ENCODE results near the gene CCM2.

Gene CCM2

GRCh38 chr7:45037876-45038275 lies 37.9 kb downstream of the CCM2 start:
- no peak for DNase-seq

GRCh38 chr7:45039106-45039505 lies 39.1 kb downstream of the CCM2 start:
- no peak for DNase-seq

- DNase-seq = no peak
Measured at GRCh38 chr7:45044338-45044737, 44.3 kb downstream of the CCM2 start.

- no peak for DNase-seq
Measured at GRCh38 chr7:45048748-45049147, 48.7 kb downstream of the CCM2 start.

GRCh38 chr7:45050198-45050597 lies 50.2 kb downstream of the CCM2 start:
- no peak for DNase-seq

GRCh38 chr7:45052011-45052410 lies 52.0 kb downstream of the CCM2 start:
- DNase-seq = no peak

- DNase-seq = no peak
Measured at GRCh38 chr7:45053401-45053800, 53.4 kb downstream of the CCM2 start.

- DNase-seq = no peak
Measured at GRCh38 chr7:45053941-45054340, 53.9 kb downstream of the CCM2 start.

GRCh38 chr7:45054442-45054841 lies 54.4 kb downstream of the CCM2 start:
- no peak for DNase-seq

GRCh38 chr7:45055016-45055415 lies 55.0 kb downstream of the CCM2 start:
- no peak for DNase-seq

- DNase-seq = no peak
Measured at GRCh38 chr7:45055594-45056219, 55.7 kb downstream of the CCM2 start.

GRCh38 chr7:45057878-45058277 lies 57.9 kb downstream of the CCM2 start:
- DNase-seq = no peak

- DNase-seq = no peak
Measured at GRCh38 chr7:45060295-45060694, 60.3 kb downstream of the CCM2 start.

GRCh38 chr7:45061352-45061751 lies 61.4 kb downstream of the CCM2 start:
- DNase-seq = no peak

- no peak for DNase-seq
Measured at GRCh38 chr7:45061806-45062425, 61.9 kb downstream of the CCM2 start.

- no peak for DNase-seq
Measured at GRCh38 chr7:45064047-45064725, 64.2 kb downstream of the CCM2 start.

- no peak for DNase-seq
Measured at GRCh38 chr7:45065031-45065995, 65.3 kb downstream of the CCM2 start.

- DNase-seq = no peak
Measured at GRCh38 chr7:45066409-45066808, 66.4 kb downstream of the CCM2 start.

- no peak for DNase-seq
Measured at GRCh38 chr7:45067582-45067981, 67.6 kb downstream of the CCM2 start.

GRCh38 chr7:45068236-45069023 lies 68.4 kb downstream of the CCM2 start:
- no peak for DNase-seq

GRCh38 chr7:45069444-45070253 lies 69.6 kb downstream of the CCM2 start:
- DNase-seq = no peak

GRCh38 chr7:45070254-45070642 lies 70.2 kb downstream of the CCM2 start:
- no peak for DNase-seq
